Measurements from ENCODE around the gene RUNX2. TPM values are rescaled to one million over a fixed set of nuclear protein-coding genes. Genes with fewer than 3 reads are reported as not detected.
A peak's percentile ranks its signal among the peaks of the same experiment; 100 is the strongest.

RUNX2 gene
- total and polyA plus RNA-seq, 2 experiments from 2014 or later = 4.4 to 5.2 TPM

GRCh38 chr6:45687570-45687969 is 359.4 kb downstream of the RUNX2 start:
- WGBS, 2 experiments (ENCODE audit: low coverage in 1 of 2, low lambda C conversion rate in 2 of 2, missing lambda C conversion rate in 2 of 2) = 79 to 87% methylated on average over 9 of the region's 9 CpGs
- H4K20me1 ChIP-seq (ENCODE audit: insufficient read depth) = no peaks in the 10 kb centered on the region
- TF ChIP-seq EZH2 (IDR thresholded peaks at IDR 0.05; ENCODE audit: insufficient read depth, poor library complexity, severe bottlenecking) = no peak
- no peak for TF ChIP-seq EZH2phosphoT487 (IDR thresholded peaks at IDR 0.05; ENCODE audit: insufficient read depth, low read depth)
- DNase-seq = no peak
- peaks cover 20% of the 10 kb centered on the region for H3K4me1 ChIP-seq (ENCODE audit: insufficient read depth)
- no peak overlapping the region for H3K4me2 ChIP-seq (ENCODE audit: unreplicated experiment)
- H2AFZ ChIP-seq = no peak overlapping the region
- H3K36me3 ChIP-seq (ENCODE audit: low read depth) = no peaks in the 10 kb centered on the region
- no peaks in the 10 kb centered on the region for H3K9me3 ChIP-seq (ENCODE audit: low read depth)
- no peak overlapping the region for H3K4me3 ChIP-seq
- H3K79me2 ChIP-seq (ENCODE audit: insufficient read depth) = no peaks in the 10 kb centered on the region
- no peak overlapping the region for H3K27ac ChIP-seq
- H3F3A ChIP-seq (ENCODE audit: insufficient read depth) = peaks cover 11% of the 10 kb centered on the region; the same call in 1 of the 2 replicates
- H3K27me3 ChIP-seq (replicated peaks; ENCODE audit: insufficient read depth) = no peaks in the 10 kb centered on the region
- H3K9ac ChIP-seq = no peak overlapping the region
- no peaks in the 10 kb centered on the region for H3K9me2 ChIP-seq (ENCODE audit: insufficient read depth)
- in situ Hi-C loops (cut with MboI) = no loop called here

DNA sequence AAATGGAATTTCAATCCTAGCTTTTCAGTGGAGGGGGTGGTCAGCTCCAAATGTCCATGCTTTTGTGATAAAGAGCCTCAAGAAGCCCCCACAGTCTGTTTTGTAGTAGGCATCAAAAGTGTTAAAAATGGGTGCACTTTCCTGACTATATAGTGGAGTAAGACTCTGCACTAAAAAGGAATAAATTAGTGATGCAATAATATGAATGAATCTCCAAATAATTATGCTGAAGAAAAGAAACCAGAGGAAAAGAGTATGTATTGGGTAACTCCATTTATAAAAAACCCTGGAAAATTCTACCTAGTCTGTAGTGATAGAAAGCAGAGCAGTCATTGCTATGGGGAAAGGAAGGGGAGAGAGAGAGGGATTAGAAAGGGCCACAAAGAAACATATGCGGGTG is 360.1 kb downstream of the RUNX2 start:
- in situ Hi-C loops (cut with MboI) = no loop called here
- DNase-seq = no peak
- Histone ChIP-seq H3K4me3 (no peak overlapping the region), H3K9me2 (ENCODE audit: insufficient read depth) (no peaks in the 10 kb centered on the region), H3F3A (ENCODE audit: insufficient read depth) (peaks cover 11% of the 10 kb centered on the region; the same call in 1 of the 2 replicates), H3K27me3 (replicated peaks; ENCODE audit: insufficient read depth) (no peaks in the 10 kb centered on the region), H3K4me2 (ENCODE audit: unreplicated experiment) (no peak overlapping the region), H3K9me3 (ENCODE audit: low read depth) (no peaks in the 10 kb centered on the region), H3K9ac (no peak overlapping the region), H4K20me1 (ENCODE audit: insufficient read depth) (no peaks in the 10 kb centered on the region), H2AFZ (no peak overlapping the region), H3K36me3 (ENCODE audit: low read depth) (no peaks in the 10 kb centered on the region), H3K27ac (no peak overlapping the region), H3K4me1 (ENCODE audit: insufficient read depth) (peaks cover 21% of the 10 kb centered on the region), H3K79me2 (ENCODE audit: insufficient read depth) (no peaks in the 10 kb centered on the region)
- TF ChIP-seq EZH2phosphoT487 (IDR thresholded peaks at IDR 0.05; ENCODE audit: insufficient read depth, low read depth) = no peak
- TF ChIP-seq EZH2 (IDR thresholded peaks at IDR 0.05; ENCODE audit: insufficient read depth, poor library complexity, severe bottlenecking) = no peak
- WGBS, 2 experiments (ENCODE audit: low coverage in 1 of 2, low lambda C conversion rate in 2 of 2, missing lambda C conversion rate in 2 of 2) = 100% methylated on average over 1 of the region's 1 CpG; no CpG with 5 or more reads in 1 of the 2 experiments

- H2AFZ ChIP-seq = no peak overlapping the region
- H3F3A ChIP-seq (ENCODE audit: insufficient read depth) = peaks cover 11% of the 10 kb centered on the region; the same call in 1 of the 2 replicates
- no peaks in the 10 kb centered on the region for H3K9me2 ChIP-seq (ENCODE audit: insufficient read depth)
- no peak for DNase-seq
- 97 to 98% methylated on average over 2 of the region's 2 CpGs for WGBS, 2 experiments (ENCODE audit: low coverage in 1 of 2, low lambda C conversion rate in 2 of 2, missing lambda C conversion rate in 2 of 2)
- no peak for TF ChIP-seq EZH2 (IDR thresholded peaks at IDR 0.05; ENCODE audit: insufficient read depth, poor library complexity, severe bottlenecking)
- TF ChIP-seq EZH2phosphoT487 (IDR thresholded peaks at IDR 0.05; ENCODE audit: insufficient read depth, low read depth) = no peak
- H3K9ac ChIP-seq = no peak overlapping the region
- no peaks in the 10 kb centered on the region for H4K20me1 ChIP-seq (ENCODE audit: insufficient read depth)
- peaks cover 21% of the 10 kb centered on the region for H3K4me1 ChIP-seq (ENCODE audit: insufficient read depth)
- in situ Hi-C loops (cut with MboI) = no loop called here
- H3K4me2 ChIP-seq (ENCODE audit: unreplicated experiment) = no peak overlapping the region
- no peaks in the 10 kb centered on the region for H3K27me3 ChIP-seq (replicated peaks; ENCODE audit: insufficient read depth)
- H3K36me3 ChIP-seq (ENCODE audit: low read depth) = no peaks in the 10 kb centered on the region
- H3K79me2 ChIP-seq (ENCODE audit: insufficient read depth) = no peaks in the 10 kb centered on the region
- H3K27ac ChIP-seq = no peak overlapping the region
- no peak overlapping the region for H3K4me3 ChIP-seq
- H3K9me3 ChIP-seq (ENCODE audit: low read depth) = no peaks in the 10 kb centered on the region
Measured at GRCh38 chr6:45689926-45690615, 361.9 kb downstream of the RUNX2 start.

DNA sequence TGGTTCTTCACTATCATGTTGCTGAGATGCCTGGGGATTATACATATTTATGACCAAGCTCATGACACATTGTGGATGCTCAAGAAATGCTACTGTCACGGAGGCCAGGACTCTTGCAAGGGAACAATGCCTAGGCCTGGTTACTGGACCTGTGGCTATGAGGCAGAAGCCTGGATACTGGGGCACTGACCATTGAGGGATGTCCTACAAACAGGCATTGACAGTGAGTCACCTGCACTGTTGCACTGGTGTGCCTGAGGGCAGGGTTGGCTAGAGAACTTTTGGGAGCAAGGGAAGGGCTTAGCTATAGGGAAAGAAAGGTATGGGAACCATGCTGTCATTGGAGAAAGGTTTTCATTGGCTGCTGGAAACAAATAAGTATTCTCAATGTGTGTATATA is 362.7 kb downstream of the RUNX2 start:
- H3K4me2 ChIP-seq (ENCODE audit: unreplicated experiment) = no peak overlapping the region
- no peaks in the 10 kb centered on the region for H3K36me3 ChIP-seq (ENCODE audit: low read depth)
- no peaks in the 10 kb centered on the region for H3K9me2 ChIP-seq (ENCODE audit: insufficient read depth)
- TF ChIP-seq EZH2 (IDR thresholded peaks at IDR 0.05; ENCODE audit: insufficient read depth, poor library complexity, severe bottlenecking) (no peak), EZH2phosphoT487 (IDR thresholded peaks at IDR 0.05; ENCODE audit: insufficient read depth, low read depth) (no peak)
- H2AFZ ChIP-seq = no peak overlapping the region
- DNase-seq = peak; percentile 49
- no peaks in the 10 kb centered on the region for H3K27me3 ChIP-seq (replicated peaks; ENCODE audit: insufficient read depth)
- peaks cover 11% of the 10 kb centered on the region; the same call in 1 of the 2 replicates for H3F3A ChIP-seq (ENCODE audit: insufficient read depth)
- H4K20me1 ChIP-seq (ENCODE audit: insufficient read depth) = no peaks in the 10 kb centered on the region
- H3K9me3 ChIP-seq (ENCODE audit: low read depth) = no peaks in the 10 kb centered on the region
- no peak overlapping the region for H3K4me3 ChIP-seq
- no peaks in the 10 kb centered on the region for H3K79me2 ChIP-seq (ENCODE audit: insufficient read depth)
- 90 to 91% methylated on average over 1 of the region's 1 CpG for WGBS, 2 experiments (ENCODE audit: low coverage in 1 of 2, low lambda C conversion rate in 2 of 2, missing lambda C conversion rate in 2 of 2)
- H3K9ac ChIP-seq = no peak overlapping the region
- peaks cover 21% of the 10 kb centered on the region for H3K4me1 ChIP-seq (ENCODE audit: insufficient read depth)
- H3K27ac ChIP-seq = no peak overlapping the region; the same call in 1 of the 2 replicates
- in situ Hi-C loops (cut with MboI) = no loop called here
